Liver (tissue), 9 donors: ENCODE results near the gene MBD3L2. TPM values are rescaled to one million over a fixed set of nuclear protein-coding genes. Genes with fewer than 3 reads are reported as not detected.
"Not testable (repeated sequence)": the region's sequence is repeated elsewhere in the genome, so short reads cannot be mapped to it uniquely, and the experiment has no call there.

Source experiments
- DNase-seq: peaks from one replicate; pipeline ENCODE4 v3.0.0-alpha.2; 2017; ENCODE audit warnings: low spot score
- H3K27ac ChIP-seq, 2 donors: one replicate each; pipeline ENCODE4 v1.7.0; 2013; ENCODE audit warnings: inconsistent platforms in 2 of 2, low read length in 2 of 2, control low read depth in 1 of 2, low read depth in 1 of 2, mild to moderate bottlenecking in 1 of 2
- H3K27me3 ChIP-seq, 4 donors: one replicate each; pipeline versions ENCODE4 v1.6.1 to v1.7.0; 2013; ENCODE audit warnings: low read length in 3 of 4, inconsistent platforms in 1 of 4, mild to moderate bottlenecking in 1 of 4, moderate library complexity in 1 of 4; ENCODE audit not compliant: control insufficient read depth in 4 of 4, insufficient read depth in 4 of 4
- H3K36me3 ChIP-seq, 4 donors: one replicate each; pipeline versions ENCODE4 v1.6.1 to v1.7.0; 2013; ENCODE audit warnings: low read length in 3 of 4, mild to moderate bottlenecking in 3 of 4, low read depth in 1 of 4, moderate library complexity in 1 of 4; ENCODE audit not compliant: control insufficient read depth in 4 of 4, insufficient read depth in 3 of 4
- H3K4me1 ChIP-seq, 4 donors: one replicate each; pipeline versions ENCODE4 v1.6.1 to v1.7.0; 2013; ENCODE audit warnings: low read length in 3 of 4, mild to moderate bottlenecking in 3 of 4, moderate library complexity in 1 of 4; ENCODE audit not compliant: control insufficient read depth in 4 of 4, insufficient read depth in 4 of 4
- H3K4me3 ChIP-seq, 3 donors: one replicate each; pipeline versions ENCODE4 v1.6.1 to v1.7.0; 2013; ENCODE audit warnings: low read length in 3 of 3, control low read depth in 1 of 3, low read depth in 1 of 3, mild to moderate bottlenecking in 1 of 3
- H3K9ac ChIP-seq, 2 donors: one replicate each; pipeline ENCODE4 v1.7.0; 2013; ENCODE audit warnings: low read length in 2 of 2, mild to moderate bottlenecking in 2 of 2, moderate library complexity in 2 of 2, control low read depth in 1 of 2, low read depth in 1 of 2
- H3K9me3 ChIP-seq, 4 donors: one replicate each; pipeline versions ENCODE4 v1.6.1 to v1.7.0; 2013; ENCODE audit warnings: low read length in 3 of 4; ENCODE audit not compliant: control insufficient read depth in 4 of 4
- GABPA ChIP-seq, 2 donors: IDR thresholded peaks in 1 of 2; conservative IDR thresholded peaks in 1 of 2; 2 replicates each; pipeline ENCODE4 v1.6.1; 2016; ENCODE audit warnings: antibody characterized with exemption in 2 of 2, mild to moderate bottlenecking in 1 of 2, moderate library complexity in 1 of 2
- HNF4A ChIP-seq, 2 donors: conservative IDR thresholded peaks; 2 replicates each; pipeline ENCODE4 v1.6.1; 2016; ENCODE audit warnings: antibody characterized with exemption in 2 of 2, mild to moderate bottlenecking in 2 of 2
- RXRA ChIP-seq, 2 donors: IDR thresholded peaks; 2 replicates each; pipeline ENCODE4 v1.6.1; 2017 to 2018; ENCODE audit warnings: antibody characterized with exemption in 2 of 2, mild to moderate bottlenecking in 1 of 2
- YY1 ChIP-seq: IDR thresholded peaks from 2 replicates; pipeline ENCODE4 v1.6.1; 2016; ENCODE audit warnings: antibody characterized with exemption, mild to moderate bottlenecking
- ZBTB33 ChIP-seq: IDR thresholded peaks from 2 replicates; pipeline ENCODE4 v1.6.1; 2016; ENCODE audit warnings: antibody characterized with exemption
- whole genome bisulfite sequencing: extraction: QIAGEN DNeasy Blood & Tissue Kit; methylation state at CpG from one replicate; pipeline ENCODE4 v1.1.7; 2013; 5-methylcytosine and 5-hydroxymethylcytosine counted together
- polyA plus RNA-seq, 2 donors: library from polyadenylated mRNA; stranded (reverse) in 1 of 2; unstranded in 1 of 2; fragments of 200-250 nt in 1 of 2; fragments of >200 nt in 1 of 2; fragmentation: Nextera tagmentation in 1 of 2; extraction: Ambion mirVana in 1 of 2; gene quantifications; one replicate each; pipeline versions ENCODE4 v1.2.1 to v1.2.3, GENCODE V29; 2013 to 2015
- total RNA-seq, 2 donors: library from RNA; depleted of rRNA; stranded (reverse); fragments of >200 nt; gene quantifications; one replicate each; pipeline ENCODE4 v1.2.3, GENCODE V29; 2014
- donor health status: healthy.
- donor health status: healthy.
- donor health status: healthy.
- donor health status: healthy.
- donor health status: healthy.

The MBD3L2 gene
- total and polyA plus RNA-seq, 4 donors = not detected

GRCh38 chr19:7018828-7019227, 30.3 kb upstream of the MBD3L2 start:
- H3K4me1 ChIP-seq = no peaks in the 10 kb centered on the region
- H3K27me3 ChIP-seq = peaks cover 0 to 2% (median 0%) of the 10 kb centered on the region in 4 donors
- no peak for DNase-seq
- WGBS = 72% methylated on average over 6 of the region's 6 CpGs
- H3K36me3 ChIP-seq = no peaks in the 10 kb centered on the region
- no peak overlapping the region for H3K4me3 ChIP-seq
- no peak overlapping the region for H3K9ac ChIP-seq
- no peak overlapping the region for H3K27ac ChIP-seq
- TF ChIP-seq ZBTB33 = no peak
- TF ChIP-seq HNF4A (conservative IDR thresholded peaks at IDR 0.05) = no peak
- TF ChIP-seq YY1 = no peak
- TF ChIP-seq RXRA (IDR thresholded peaks at IDR 0.05) = no peak
- TF ChIP-seq GABPA (IDR thresholded peaks at IDR 0.05 in 1 of 2, conservative IDR thresholded peaks at IDR 0.05 in 1 of 2) = no peak
- H3K9me3 ChIP-seq = no peaks in the 10 kb centered on the region

- H3K36me3 ChIP-seq, H3K27ac ChIP-seq, H3K4me1 ChIP-seq, DNase-seq, H3K9ac ChIP-seq, H3K9me3 ChIP-seq, H3K27me3 ChIP-seq, H3K4me3 ChIP-seq: not testable (repeated sequence)
- WGBS = no CpG with 5 or more reads among the region's 6 CpGs
These were observed 27.8 kb upstream of the MBD3L2 start, which contains the start of gene MBD3L2B for GRCh38 chr19:7021331-7021730. MBD3L2B (minus strand) TSS chr19:7021431; CDS start chr19:7021397, 34 bp downstream.

GRCh38 chr19:7028790-7029189, 20.3 kb upstream of the MBD3L2 start:
- H3K36me3 ChIP-seq, H3K27ac ChIP-seq, H3K9ac ChIP-seq, H3K27me3 ChIP-seq, H3K4me3 ChIP-seq, DNase-seq, H3K4me1 ChIP-seq, H3K9me3 ChIP-seq: not testable (repeated sequence)
- no CpG with 5 or more reads among the region's 1 CpG for WGBS

- not testable (repeated sequence) for H3K27me3 ChIP-seq
- no CpG with 5 or more reads among the region's 9 CpGs for WGBS
These were observed 18.8 kb upstream of the MBD3L2 start, which contains the start of gene MBD3L5 for GRCh38 chr19:7030278-7030677. MBD3L5 (plus strand) TSS chr19:7030578; CDS start chr19:7030612, 34 bp downstream.

GRCh38 chr19:7040079-7040478, 9.0 kb upstream of the MBD3L2 start, which contains the start of gene MBD3L4:
MBD3L4 (minus strand) TSS chr19:7040179; CDS start chr19:7040144, 35 bp downstream.
- not testable (repeated sequence) for H3K4me3 ChIP-seq, DNase-seq, H3K9me3 ChIP-seq, H3K36me3 ChIP-seq, H3K27ac ChIP-seq, H3K4me1 ChIP-seq, H3K27me3 ChIP-seq, H3K9ac ChIP-seq
- no CpG with 5 or more reads among the region's 9 CpGs for WGBS

More at GRCh38 chr19:7030278-7030677, 18.8 kb upstream of the MBD3L2 start, which contains the start of gene MBD3L5:
- not testable (repeated sequence) for H3K36me3 ChIP-seq, H3K4me1 ChIP-seq, H3K9ac ChIP-seq, DNase-seq, H3K9me3 ChIP-seq, H3K4me3 ChIP-seq, H3K27ac ChIP-seq

- no CpG with 5 or more reads among the region's 2 CpGs for WGBS
These were observed 7.6 kb upstream of the MBD3L2 start for GRCh38 chr19:7041563-7041962.

GRCh38 chr19:7051421-7051820, 2.3 kb downstream of the MBD3L2 start:
- H3K4me1 ChIP-seq, H3K27ac ChIP-seq, H3K36me3 ChIP-seq, H3K27me3 ChIP-seq, DNase-seq, H3K9ac ChIP-seq, H3K4me3 ChIP-seq, H3K9me3 ChIP-seq: not testable (repeated sequence)
- 94% methylated on average over 2 of the region's 5 CpGs for WGBS

More at GRCh38 chr19:7041563-7041962, 7.6 kb upstream of the MBD3L2 start:
- H3K4me1 ChIP-seq, H3K9ac ChIP-seq, H3K36me3 ChIP-seq, H3K27ac ChIP-seq, H3K27me3 ChIP-seq, H3K4me3 ChIP-seq, H3K9me3 ChIP-seq, DNase-seq: not testable (repeated sequence)
